GM12878 (cell line): ENCODE measurements around the gene MATN1. TPM values are rescaled to one million over a fixed set of nuclear protein-coding genes. Genes with fewer than 3 reads are reported as not detected.

ENCODE experiments used
- ATAC-seq: fragments of 200-7000 bp; cut with Tn5 transposase; 3 replicates; pipeline ENCODE4 v1.9.1; 2020; ENCODE audit warnings: mild to moderate bottlenecking, moderate library complexity
- BruUV-seq: library from RNA; stranded (reverse); fragments of 400-500 nt; replicated peaks from 2 replicates; lab custom pipeline; 2021; lab: Mats Ljungman, UMichigan
- CTCF ChIA-PET: fragments of 300-600 bp; sonication (Branson Sonifier 250); formaldehyde crosslinking; extraction: SDS; loops from one replicate; lab custom pipeline; 2021; ENCODE audit warnings: inconsistent platforms; lab: Yijun Ruan, JAX
- POLR2A ChIA-PET: fragments of 350-600 bp; formaldehyde crosslinking; extraction: SDS; loops from one replicate; lab custom pipeline; 2021; ENCODE audit warnings: inconsistent platforms; lab: Charles Lee
- RAD21 ChIA-PET: fragments of 300-600 bp; sonication (Branson Sonifier 250); formaldehyde crosslinking; loops from one replicate; lab custom pipeline; 2023; ENCODE audit warnings: antibody characterized with exemption; ENCODE audit not compliant: unreplicated experiment; lab: Charles Lee
- SMC1A ChIA-PET: fragments of 300-600 bp; sonication (Branson Sonifier 250); formaldehyde crosslinking; loops from one replicate; lab custom pipeline; 2023; ENCODE audit not compliant: unreplicated experiment, uncharacterized antibody; lab: Charles Lee
- DNase-seq: peaks from one replicate; pipeline ENCODE4 v3.0.0-alpha.2; 2011; ENCODE audit warnings: low read depth, low spot score
- FAIRE-seq: peaks from 3 replicates; lab custom pipeline; 2011; peaks lifted over from hg19 to GRCh38; lab: Jason Lieb, UNC
- H2AFZ ChIP-seq: 2 replicates; pipeline ENCODE4 v1.6.0; 2011; ENCODE audit warnings: low read depth, low read length, control low read depth; ENCODE audit not compliant: control insufficient read depth
- H3K27ac ChIP-seq: 2 replicates; pipeline ENCODE4 v1.5.1; 2011; ENCODE audit warnings: control low read depth; ENCODE audit not compliant: control insufficient read depth, insufficient read depth
- H3K27me3 ChIP-seq, 2 experiments: replicated peaks in 1 of 2; 2 replicates each; pipeline versions ENCODE4 v1.6.0 to v1.6.1; 2011; ENCODE audit warnings: low read length in 1 of 2; ENCODE audit not compliant: control insufficient read depth in 2 of 2, insufficient read depth in 2 of 2
- H3K36me3 ChIP-seq, 2 experiments: 2 replicates each; pipeline ENCODE4 v1.5.1; 2011; ENCODE audit warnings: low read length in 1 of 2; ENCODE audit not compliant: control insufficient read depth in 2 of 2, insufficient read depth in 2 of 2
- H3K4me1 ChIP-seq: 2 replicates; pipeline ENCODE4 v1.6.1; 2011; ENCODE audit warnings: mild to moderate bottlenecking, low read length, moderate library complexity, mixed read lengths; ENCODE audit not compliant: control insufficient read depth, insufficient read depth
- H3K4me2 ChIP-seq: 2 replicates; pipeline ENCODE4 v1.6.0; 2011; ENCODE audit warnings: control low read depth; ENCODE audit not compliant: control insufficient read depth, insufficient read depth
- H3K4me3 ChIP-seq: fragments of 200-600 bp; sonication (generic); 2 replicates; pipeline ENCODE4 v1.5.1; 2016
- H3K79me2 ChIP-seq: 2 replicates; pipeline ENCODE4 v1.6.0; 2011; ENCODE audit warnings: low read length; ENCODE audit not compliant: control insufficient read depth, insufficient read depth
- H3K9ac ChIP-seq: 2 replicates; pipeline ENCODE4 v1.8.0; 2011; ENCODE audit warnings: low read length, control low read depth, mixed read lengths; ENCODE audit not compliant: control insufficient read depth, insufficient read depth
- H3K9me3 ChIP-seq: replicated peaks from 3 replicates; pipeline ENCODE4 v1.5.1; 2011; ENCODE audit warnings: mild to moderate bottlenecking, low read length; ENCODE audit not compliant: control insufficient read depth, insufficient read depth
- H4K20me1 ChIP-seq: 2 replicates; pipeline ENCODE4 v1.6.0; 2011; ENCODE audit not compliant: control insufficient read depth, insufficient read depth
- BMI1 ChIP-seq: fragments of 450-650 bp; IDR thresholded peaks from 2 replicates; pipeline ENCODE4 v1.6.1; 2016; ENCODE audit warnings: mild to moderate bottlenecking, moderate library complexity, borderline replicate concordance
- DPF2 ChIP-seq: fragments of 450-650 bp; IDR thresholded peaks from 2 replicates; pipeline ENCODE4 v1.6.1; 2017; ENCODE audit warnings: mild to moderate bottlenecking
- FOS ChIP-seq: IDR thresholded peaks from 3 replicates; pipeline ENCODE4 v1.6.1; 2011; ENCODE audit warnings: borderline replicate concordance; ENCODE audit not compliant: insufficient read length; ENCODE audit errors: extremely low read depth
- FOXM1 ChIP-seq: IDR thresholded peaks from 2 replicates; pipeline ENCODE4 v1.6.1; 2012; ENCODE audit warnings: low read depth, mild to moderate bottlenecking, inconsistent platforms, low read length, moderate library complexity
- IKZF1 ChIP-seq: fragments of 450-650 bp; conservative IDR thresholded peaks from 2 replicates; pipeline ENCODE4 v1.6.1; 2017; ENCODE audit warnings: antibody characterized with exemption, mild to moderate bottlenecking
- MEF2B ChIP-seq: fragments of 450-650 bp; IDR thresholded peaks from 2 replicates; pipeline ENCODE4 v1.6.1; 2018; ENCODE audit warnings: mild to moderate bottlenecking, moderate library complexity; ENCODE audit not compliant: partially characterized antibody, poor library complexity, severe bottlenecking
- MTA2 ChIP-seq: fragments of 450-650 bp; IDR thresholded peaks from 2 replicates; pipeline ENCODE4 v1.6.1; 2016; ENCODE audit warnings: low read depth, mild to moderate bottlenecking, moderate library complexity
- NFXL1 ChIP-seq: fragments of 450-650 bp; IDR thresholded peaks from 2 replicates; pipeline ENCODE4 v1.6.1; 2017; ENCODE audit warnings: antibody characterized with exemption, mild to moderate bottlenecking, borderline replicate concordance
- PAX5 ChIP-seq: IDR thresholded peaks from 2 replicates; pipeline ENCODE4 v1.6.1; 2011; ENCODE audit warnings: low read depth, low read length, borderline replicate concordance
- RBBP5 ChIP-seq: fragments of 200-600 bp; sonication (generic); conservative IDR thresholded peaks from 2 replicates; pipeline ENCODE4 v1.6.1; 2016
- SPI1 ChIP-seq: IDR thresholded peaks from 2 replicates; pipeline ENCODE4 v1.6.1; 2011; ENCODE audit warnings: low read depth, mild to moderate bottlenecking, low read length, moderate library complexity, borderline replicate concordance; ENCODE audit not compliant: insufficient read depth
- STAT1 ChIP-seq: fragments of 450-650 bp; conservative IDR thresholded peaks from 2 replicates; pipeline ENCODE4 v1.6.1; 2014; ENCODE audit warnings: antibody characterized with exemption, mild to moderate bottlenecking
- ZNF207 ChIP-seq: fragments of 450-650 bp; IDR thresholded peaks from 2 replicates; pipeline ENCODE4 v1.6.1; 2014; ENCODE audit warnings: antibody characterized with exemption, mild to moderate bottlenecking, borderline replicate concordance
- ZNF274 ChIP-seq: IDR thresholded peaks from one replicate; pipeline ENCODE4 v1.8.0; 2011; ENCODE audit not compliant: insufficient read length, insufficient read depth
- WGBS: methylation state at CpG from one replicate; pipeline ENCODE4 v1.1.6; 2016; ENCODE audit warnings: low lambda C conversion rate; ENCODE audit not compliant: insufficient replicate concordance, insufficient coverage; ENCODE audit errors: missing lambda C conversion rate; 5-methylcytosine and 5-hydroxymethylcytosine counted together
- in situ Hi-C: fragments of 300-500 bp; cut with MboI; formaldehyde crosslinking; loops from 9 replicates; pipeline ENCODE4 v1.14.3; 2018; ENCODE audit warnings: mixed read lengths
- intact Hi-C: fragments of 100-400 bp; cut with micrococcal nuclease; formaldehyde crosslinking; loops from one replicate; pipeline ENCODE4 v1.14.2; 2022; ENCODE audit not compliant: unreplicated experiment
- polyA plus RNA-seq, 11 experiments: library from polyadenylated mRNA; depleted of rRNA in 4 of 11; unstranded in 6 of 11; stranded (reverse) in 5 of 11; fragments of >200 nt; fragmentation: Nextera tagmentation in 4 of 11; fragmentation: Illumina TruSeq in 1 of 11; extraction: Ambion mirVana in 4 of 11; extraction: Trizol in 1 of 11; gene quantifications; 1 replicate in 1 of 11; 2 replicates in 10 of 11; pipeline versions ENCODE4 v1.2.1 to v1.2.3, GENCODE V29; 2011 to 2016; ENCODE audit warnings: inconsistent platforms in 2 of 11, missing spikeins in 2 of 11, low read depth in 1 of 11
- total RNA-seq, 4 experiments: library from RNA; depleted of rRNA in 3 of 4; stranded (reverse); fragments of >200 nt in 3 of 4; fragmentation: Illumina TruSeq in 1 of 4; extraction: Trizol in 1 of 4; gene quantifications; 2 replicates each; pipeline versions ENCODE4 v1.2.1 to v1.2.3, GENCODE V29; 2013 to 2021
- TF ChIP-seq, protein P1 (sequence below): fragments of 150-350 bp; IDR thresholded peaks from 2 replicates; pipeline ENCODE4 v1.6.1; 2016; ENCODE audit warnings: low read depth, low read length

MATN1 gene
- total and polyA plus RNA-seq, 10 of the 15 experiments (the other 5 are each of a cell fraction or from before 2014, with no cell fraction given): 0.04 to 0.50 (median 0.10) TPM; not detected in 1

DNA sequence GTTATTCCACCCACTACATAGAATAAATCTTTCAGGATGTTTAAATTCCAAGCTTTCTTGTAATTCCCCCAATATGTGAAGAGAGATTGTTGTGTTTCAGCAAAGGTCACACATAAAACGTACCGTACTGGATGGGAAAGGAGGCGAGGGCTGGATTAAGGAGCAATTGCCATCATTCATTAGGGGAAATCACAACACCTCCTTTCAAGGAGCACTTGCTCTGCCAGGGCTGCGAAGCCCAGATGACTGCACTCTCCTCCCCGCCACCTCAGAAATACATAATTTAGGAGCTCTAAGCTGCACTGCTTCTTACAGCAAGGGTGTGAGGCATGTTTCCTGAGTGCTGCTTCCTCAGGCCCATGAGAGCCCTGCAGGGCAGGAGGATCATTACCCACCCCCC is 29.6 kb downstream of the MATN1 start:
- CTCF ChIA-PET: interaction anchor here (0.6 kb wide), 1 partner anchor 14 kb away, joined by 3 read pairs; no protein-coding TSS in a partner anchor
- Histone ChIP-seq H3K9ac (no peak overlapping the region), H3K79me2 (no peaks in the 10 kb centered on the region), H2AFZ (no peak overlapping the region), H3K27me3 (peaks cover 0 to 4% of the 10 kb centered on the region in 2 experiments; a peak in 2 of 4 replicates), H3K4me2 (no peak overlapping the region), H3K36me3 (no peaks in the 10 kb centered on the region), H3K4me1 (no peaks in the 10 kb centered on the region; the same call in 1 of the 2 replicates), H3K27ac (no peak overlapping the region), H3K9me3 (no peaks in the 10 kb centered on the region), H3K4me3 (no peak overlapping the region), H4K20me1 (no peaks in the 10 kb centered on the region)
- in situ Hi-C loops: no loop called here
- RAD21 ChIA-PET: no interaction called here
- no peak for ATAC-seq
- no peak for DNase-seq
- POLR2A ChIA-PET: no interaction called here
- TF ChIP-seq DPF2 (no peak), FOXM1 (no peak), SPI1 (no peak), BMI1 (no peak), RBBP5 (no peak), PAX5 (no peak), ZNF274 (no peak), FOS (no peak), STAT1 (no peak), ZNF207 (no peak), MTA2 (no peak), MEF2B (no peak), IKZF1 (no peak), NFXL1 (no peak)
- TF ChIP-seq, protein P1, sequence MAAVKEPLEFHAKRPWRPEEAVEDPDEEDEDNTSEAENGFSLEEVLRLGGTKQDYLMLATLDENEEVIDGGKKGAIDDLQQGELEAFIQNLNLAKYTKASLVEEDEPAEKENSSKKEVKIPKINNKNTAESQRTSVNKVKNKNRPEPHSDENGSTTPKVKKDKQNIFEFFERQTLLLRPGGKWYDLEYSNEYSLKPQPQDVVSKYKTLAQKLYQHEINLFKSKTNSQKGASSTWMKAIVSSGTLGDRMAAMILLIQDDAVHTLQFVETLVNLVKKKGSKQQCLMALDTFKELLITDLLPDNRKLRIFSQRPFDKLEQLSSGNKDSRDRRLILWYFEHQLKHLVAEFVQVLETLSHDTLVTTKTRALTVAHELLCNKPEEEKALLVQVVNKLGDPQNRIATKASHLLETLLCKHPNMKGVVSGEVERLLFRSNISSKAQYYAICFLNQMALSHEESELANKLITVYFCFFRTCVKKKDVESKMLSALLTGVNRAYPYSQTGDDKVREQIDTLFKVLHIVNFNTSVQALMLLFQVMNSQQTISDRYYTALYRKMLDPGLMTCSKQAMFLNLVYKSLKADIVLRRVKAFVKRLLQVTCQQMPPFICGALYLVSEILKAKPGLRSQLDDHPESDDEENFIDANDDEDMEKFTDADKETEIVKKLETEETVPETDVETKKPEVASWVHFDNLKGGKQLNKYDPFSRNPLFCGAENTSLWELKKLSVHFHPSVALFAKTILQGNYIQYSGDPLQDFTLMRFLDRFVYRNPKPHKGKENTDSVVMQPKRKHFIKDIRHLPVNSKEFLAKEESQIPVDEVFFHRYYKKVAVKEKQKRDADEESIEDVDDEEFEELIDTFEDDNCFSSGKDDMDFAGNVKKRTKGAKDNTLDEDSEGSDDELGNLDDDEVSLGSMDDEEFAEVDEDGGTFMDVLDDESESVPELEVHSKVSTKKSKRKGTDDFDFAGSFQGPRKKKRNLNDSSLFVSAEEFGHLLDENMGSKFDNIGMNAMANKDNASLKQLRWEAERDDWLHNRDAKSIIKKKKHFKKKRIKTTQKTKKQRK: no peak
- no TSS peak for BruUV-seq
- SMC1A ChIA-PET: no interaction called here
- intact Hi-C loops: no loop called here
- FAIRE-seq: no peak
- WGBS: 20% methylated on average over 5 of the region's 5 CpGs
